Ishikawa (cell line): Measurements from ENCODE around the gene NRXN3.

ENCODE experiments used
- CEBPB ChIP-seq: IDR thresholded peaks from 2 replicates; pipeline ENCODE4 v1.6.1; 2012
- CREB1 ChIP-seq: IDR thresholded peaks from 2 replicates; pipeline ENCODE4 v1.6.1; 2012; ENCODE audit warnings: low read depth
- EP300 ChIP-seq: IDR thresholded peaks from 2 replicates; pipeline ENCODE4 v1.6.1; 2012; ENCODE audit warnings: borderline replicate concordance
- FOXM1 ChIP-seq: IDR thresholded peaks from 2 replicates; pipeline ENCODE4 v1.6.1; 2012; ENCODE audit warnings: low read depth, borderline replicate concordance
- RAD21 ChIP-seq: IDR thresholded peaks from 2 replicates; pipeline ENCODE4 v1.6.1; 2012; ENCODE audit warnings: low read depth
- TAF1 ChIP-seq: IDR thresholded peaks from 2 replicates; pipeline ENCODE4 v1.6.1; 2012; ENCODE audit warnings: low read depth, mild to moderate bottlenecking
- TEAD4 ChIP-seq: IDR thresholded peaks from 2 replicates; pipeline ENCODE4 v1.6.1; 2012
- TF ChIP-seq, protein P1 (sequence below): IDR thresholded peaks from 2 replicates; pipeline ENCODE4 v1.6.1; 2012; ENCODE audit warnings: low read depth, mild to moderate bottlenecking
- TF ChIP-seq, protein P2 (sequence below): IDR thresholded peaks from 2 replicates; pipeline ENCODE4 v1.6.1; 2012

- TF ChIP-seq RAD21 = no peak
- TF ChIP-seq CEBPB = no peak
- TF ChIP-seq FOXM1 = no peak
- no peak for TF ChIP-seq TEAD4
- TF ChIP-seq EP300 = no peak
- TF ChIP-seq, protein P1, sequence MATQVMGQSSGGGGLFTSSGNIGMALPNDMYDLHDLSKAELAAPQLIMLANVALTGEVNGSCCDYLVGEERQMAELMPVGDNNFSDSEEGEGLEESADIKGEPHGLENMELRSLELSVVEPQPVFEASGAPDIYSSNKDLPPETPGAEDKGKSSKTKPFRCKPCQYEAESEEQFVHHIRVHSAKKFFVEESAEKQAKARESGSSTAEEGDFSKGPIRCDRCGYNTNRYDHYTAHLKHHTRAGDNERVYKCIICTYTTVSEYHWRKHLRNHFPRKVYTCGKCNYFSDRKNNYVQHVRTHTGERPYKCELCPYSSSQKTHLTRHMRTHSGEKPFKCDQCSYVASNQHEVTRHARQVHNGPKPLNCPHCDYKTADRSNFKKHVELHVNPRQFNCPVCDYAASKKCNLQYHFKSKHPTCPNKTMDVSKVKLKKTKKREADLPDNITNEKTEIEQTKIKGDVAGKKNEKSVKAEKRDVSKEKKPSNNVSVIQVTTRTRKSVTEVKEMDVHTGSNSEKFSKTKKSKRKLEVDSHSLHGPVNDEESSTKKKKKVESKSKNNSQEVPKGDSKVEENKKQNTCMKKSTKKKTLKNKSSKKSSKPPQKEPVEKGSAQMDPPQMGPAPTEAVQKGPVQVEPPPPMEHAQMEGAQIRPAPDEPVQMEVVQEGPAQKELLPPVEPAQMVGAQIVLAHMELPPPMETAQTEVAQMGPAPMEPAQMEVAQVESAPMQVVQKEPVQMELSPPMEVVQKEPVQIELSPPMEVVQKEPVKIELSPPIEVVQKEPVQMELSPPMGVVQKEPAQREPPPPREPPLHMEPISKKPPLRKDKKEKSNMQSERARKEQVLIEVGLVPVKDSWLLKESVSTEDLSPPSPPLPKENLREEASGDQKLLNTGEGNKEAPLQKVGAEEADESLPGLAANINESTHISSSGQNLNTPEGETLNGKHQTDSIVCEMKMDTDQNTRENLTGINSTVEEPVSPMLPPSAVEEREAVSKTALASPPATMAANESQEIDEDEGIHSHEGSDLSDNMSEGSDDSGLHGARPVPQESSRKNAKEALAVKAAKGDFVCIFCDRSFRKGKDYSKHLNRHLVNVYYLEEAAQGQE = no peak
- no peak for TF ChIP-seq TAF1
- no peak for TF ChIP-seq CREB1
- TF ChIP-seq, protein P2, sequence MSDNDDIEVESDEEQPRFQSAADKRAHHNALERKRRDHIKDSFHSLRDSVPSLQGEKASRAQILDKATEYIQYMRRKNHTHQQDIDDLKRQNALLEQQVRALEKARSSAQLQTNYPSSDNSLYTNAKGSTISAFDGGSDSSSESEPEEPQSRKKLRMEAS = no peak
Observed at GRCh38 chr14:79117561-79117960, 947.4 kb downstream of the NRXN3 start.
